CD14-positive monocyte (primary cell): ENCODE data around the gene CDK11B. TPM values are rescaled to one million over a fixed set of nuclear protein-coding genes. Genes with fewer than 3 reads are reported as not detected.
"Not testable (repeated sequence)": the region's sequence is repeated elsewhere in the genome, so short reads cannot be mapped to it uniquely, and the experiment has no call there.

Experiments
- DNase-seq, 3 donors: peaks; one replicate each; pipeline ENCODE4 v3.0.0-alpha.2; 2011 to 2022
- H2AFZ ChIP-seq: 2 replicates; pipeline ENCODE4 v1.6.0; 2012; ENCODE audit warnings: mild to moderate bottlenecking, low read depth, low read length, inconsistent platforms; ENCODE audit not compliant: insufficient read depth, poor library complexity, severe bottlenecking
- H3K27ac ChIP-seq, 2 donors: 1 replicate in 1 of 2; 2 replicates in 1 of 2; pipeline ENCODE4 v1.5.1; 2012 to 2013; ENCODE audit warnings: low read length in 2 of 2, control low read depth in 1 of 2, inconsistent platforms in 1 of 2, low read depth in 1 of 2, mild to moderate bottlenecking in 1 of 2
- H3K27me3 ChIP-seq, 2 donors: one replicate each; pipeline versions ENCODE4 v1.6.0 to v1.6.1; 2011 to 2013; ENCODE audit warnings: low read length in 2 of 2; ENCODE audit not compliant: control insufficient read depth in 2 of 2, insufficient read depth in 2 of 2
- H3K36me3 ChIP-seq, 2 donors: replicated peaks in 1 of 2; 1 replicate in 1 of 2; 2 replicates in 1 of 2; pipeline versions ENCODE4 v1.5.1 to v1.6.1; 2012 to 2013; ENCODE audit warnings: low read length in 2 of 2, control low read depth in 1 of 2, inconsistent platforms in 1 of 2, mild to moderate bottlenecking in 1 of 2; ENCODE audit not compliant: insufficient read depth in 2 of 2, control insufficient read depth in 1 of 2
- H3K4me1 ChIP-seq, 2 donors: 1 replicate in 1 of 2; 2 replicates in 1 of 2; pipeline versions ENCODE4 v1.5.1 to v1.6.1; 2012 to 2013; ENCODE audit warnings: low read length in 2 of 2, control low read depth in 1 of 2, inconsistent platforms in 1 of 2, mild to moderate bottlenecking in 1 of 2, moderate library complexity in 1 of 2; ENCODE audit not compliant: insufficient read depth in 2 of 2, control insufficient read depth in 1 of 2
- H3K4me2 ChIP-seq: replicated peaks from 2 replicates; pipeline ENCODE3; 2012; ENCODE audit warnings: low read length, moderate library complexity, mild to moderate bottlenecking; ENCODE audit not compliant: poor library complexity, severe bottlenecking; ENCODE audit errors: extremely low read depth
- H3K4me3 ChIP-seq, 3 experiments: fragments of 200-600 bp in 1 of 3; sonication (generic) in 1 of 3; replicated peaks in 1 of 3; 1 replicate in 2 of 3; 2 replicates in 1 of 3; pipeline ENCODE4 v1.5.1; 2011 to 2013; ENCODE audit warnings: low read length in 3 of 3, mild to moderate bottlenecking in 3 of 3, control low read depth in 2 of 3, low read depth in 2 of 3, inconsistent platforms in 1 of 3, moderate library complexity in 1 of 3
- H3K79me2 ChIP-seq: 2 replicates; pipeline ENCODE4 v1.6.0; 2012; ENCODE audit warnings: mild to moderate bottlenecking, control low read depth, inconsistent platforms, low read length, moderate library complexity; ENCODE audit not compliant: insufficient read depth
- H3K9ac ChIP-seq: 2 replicates; pipeline ENCODE4 v1.6.0; 2017; ENCODE audit warnings: low read length, mild to moderate bottlenecking; ENCODE audit not compliant: insufficient read depth, poor library complexity, severe bottlenecking
- H3K9me3 ChIP-seq, 2 donors: replicated peaks in 1 of 2; 1 replicate in 1 of 2; 2 replicates in 1 of 2; pipeline versions ENCODE4 v1.5.1 to v1.6.1; 2012 to 2013; ENCODE audit warnings: low read length in 2 of 2, control low read depth in 1 of 2; ENCODE audit not compliant: control insufficient read depth in 1 of 2, insufficient read depth in 1 of 2
- H4K20me1 ChIP-seq: 2 replicates; pipeline ENCODE4 v1.6.0; 2012; ENCODE audit warnings: mild to moderate bottlenecking, low read length, control low read depth, moderate library complexity; ENCODE audit not compliant: insufficient read depth
- H3K27ac Mint-ChIP-seq, 7 donors: one replicate each; pipeline ENCODE4 v1.8.0; 2020; ENCODE audit warnings: mild to moderate bottlenecking in 7 of 7, mixed read lengths in 7 of 7, moderate library complexity in 6 of 7, inconsistent platforms in 2 of 7
- H3K27me3 Mint-ChIP-seq, 3 donors: one replicate each; pipeline ENCODE4 v1.8.0; 2021 to 2022; ENCODE audit warnings: low read depth in 3 of 3, mild to moderate bottlenecking in 3 of 3, mixed read lengths in 3 of 3, moderate library complexity in 3 of 3, inconsistent platforms in 1 of 3
- H3K36me3 Mint-ChIP-seq, 2 donors: one replicate each; pipeline ENCODE4 v1.8.0; 2020; ENCODE audit warnings: mixed read lengths in 2 of 2, inconsistent platforms in 1 of 2, mild to moderate bottlenecking in 1 of 2
- H3K4me1 Mint-ChIP-seq: one replicate; pipeline ENCODE4 v1.8.0; 2020; ENCODE audit warnings: mild to moderate bottlenecking, mixed read lengths
- H3K4me3 Mint-ChIP-seq, 2 donors: one replicate each; pipeline ENCODE4 v1.8.0; 2020; ENCODE audit warnings: mild to moderate bottlenecking in 2 of 2, mixed read lengths in 2 of 2, moderate library complexity in 1 of 2
- H3K9me3 Mint-ChIP-seq, 7 donors: one replicate each; pipeline ENCODE4 v1.8.0; 2020 to 2022; ENCODE audit warnings: mixed read lengths in 7 of 7, mild to moderate bottlenecking in 6 of 7, moderate library complexity in 6 of 7, inconsistent platforms in 2 of 7
- WGBS: methylation state at CpG from one replicate; pipeline ENCODE4 v1.1.5; 2013; ENCODE audit warnings: missing lambda C conversion rate; ENCODE audit not compliant: insufficient coverage; 5-methylcytosine and 5-hydroxymethylcytosine counted together
- intact Hi-C, 2 donors: fragments of 100-400 bp; cut with micrococcal nuclease; formaldehyde crosslinking; loops; one replicate each; pipeline versions ENCODE4 v1.15.0 to v1.15.1; 2023
- polyA plus RNA-seq, 3 donors: library from polyadenylated mRNA; depleted of rRNA in 1 of 3; unstranded in 2 of 3; stranded (reverse) in 1 of 3; fragments of 300-500 nt in 2 of 3; fragments of >200 nt in 1 of 3; fragmentation: Illumina TruSeq in 2 of 3; gene quantifications; 1 replicate in 2 of 3; 2 replicates in 1 of 3; pipeline ENCODE4 v1.2.3, GENCODE V29; 2012 to 2021

CDK11B gene
- polyA plus RNA-seq, 3 donors, result 2.5 to 12.7 (median 6.6) TPM

- WGBS, result no CpG with 5 or more reads among the region's 33 CpGs
- H3K36me3 Mint-ChIP-seq, result peaks cover 15 to 18% of the 10 kb centered on the region in 2 donors
- H3K4me1 ChIP-seq, H3K4me2 ChIP-seq, H2AFZ ChIP-seq, H3K27me3 Mint-ChIP-seq, H3K9me3 ChIP-seq, H3K9me3 Mint-ChIP-seq, H3K27ac Mint-ChIP-seq, H3K4me1 Mint-ChIP-seq, H3K9ac ChIP-seq, H4K20me1 ChIP-seq, H3K79me2 ChIP-seq, H3K27ac ChIP-seq, H3K27me3 ChIP-seq, H3K4me3 Mint-ChIP-seq, DNase-seq, H3K4me3 ChIP-seq, intact Hi-C loops: not testable (repeated sequence)
- peaks cover 15 to 16% of the 10 kb centered on the region in 2 donors for H3K36me3 ChIP-seq
These were observed 41.8 kb upstream of the CDK11B start for GRCh38 chr1:1700557-1700956.

- H3K4me3 ChIP-seq, result not testable (repeated sequence)
- WGBS, result no CpG with 5 or more reads among the region's 45 CpGs
These were observed 41.3 kb upstream of the CDK11B start for GRCh38 chr1:1700067-1700466.

GRCh38 chr1:1699061-1699460, 40.3 kb upstream of the CDK11B start:
- H3K4me3 ChIP-seq, H3K9me3 ChIP-seq, H3K27me3 Mint-ChIP-seq, H3K9ac ChIP-seq, H3K36me3 ChIP-seq, H3K27me3 ChIP-seq, H4K20me1 ChIP-seq, H3K4me3 Mint-ChIP-seq, DNase-seq, H3K27ac Mint-ChIP-seq, H3K79me2 ChIP-seq, H3K4me2 ChIP-seq, H3K27ac ChIP-seq, H2AFZ ChIP-seq, H3K4me1 Mint-ChIP-seq, H3K4me1 ChIP-seq, H3K9me3 Mint-ChIP-seq: not testable (repeated sequence)
- WGBS, result no CpG with 5 or more reads among the region's 19 CpGs
- intact Hi-C loops, result loop anchor here (10.0 kb wide), 1 partner anchor 46 kb away; no protein-coding TSS in a partner anchor
- H3K36me3 Mint-ChIP-seq, result peaks cover 10 to 11% of the 10 kb centered on the region in 2 donors

More at GRCh38 chr1:1700067-1700466, 41.3 kb upstream of the CDK11B start:
- H3K27me3 Mint-ChIP-seq, H3K9ac ChIP-seq, DNase-seq, H3K4me2 ChIP-seq, H4K20me1 ChIP-seq, H3K4me1 ChIP-seq, H3K79me2 ChIP-seq, H3K27me3 ChIP-seq, H2AFZ ChIP-seq, H3K27ac Mint-ChIP-seq, H3K9me3 ChIP-seq, intact Hi-C loops, H3K27ac ChIP-seq, H3K4me1 Mint-ChIP-seq, H3K4me3 Mint-ChIP-seq, H3K9me3 Mint-ChIP-seq: not testable (repeated sequence)
- H3K36me3 ChIP-seq, result peaks cover 15 to 16% of the 10 kb centered on the region in 2 donors
- peaks cover 15 to 18% of the 10 kb centered on the region in 2 donors for H3K36me3 Mint-ChIP-seq

GRCh38 chr1:1697358-1698183, 38.8 kb upstream of the CDK11B start:
- DNase-seq, H3K9ac ChIP-seq, H4K20me1 ChIP-seq, H3K27me3 Mint-ChIP-seq, H3K9me3 ChIP-seq, H3K4me3 ChIP-seq, H3K27me3 ChIP-seq, H3K27ac ChIP-seq, H3K79me2 ChIP-seq, H3K36me3 Mint-ChIP-seq, H3K4me1 Mint-ChIP-seq, H3K36me3 ChIP-seq, H2AFZ ChIP-seq, H3K4me3 Mint-ChIP-seq, H3K27ac Mint-ChIP-seq, H3K4me2 ChIP-seq, H3K9me3 Mint-ChIP-seq: not testable (repeated sequence)
- WGBS, result 96% methylated on average over 3 of the region's 26 CpGs
- intact Hi-C loops, result loop anchor here (10.0 kb wide), 1 partner anchor 47 kb away; no protein-coding TSS in a partner anchor
- peaks cover 11% of the 10 kb centered on the region in 2 donors for H3K4me1 ChIP-seq
